ENCODE data around the gene KLF9. TPM values are rescaled to one million over a fixed set of nuclear protein-coding genes. Genes with fewer than 3 reads are reported as not detected.

Gene KLF9
- total RNA-seq, 2 donors from 2014 or later: 0.13 to 0.31 TPM

- Mint-ChIP-seq H3K9me3 (peaks cover 2% of the 10 kb centered on the region), H3K4me1 (peaks cover 22% of the 10 kb centered on the region), H3K36me3 (ENCODE audit: low read depth) (no peaks in the 10 kb centered on the region), H3K4me3 (peak overlapping the region; percentile 62), H3K27ac (peak overlapping the region; percentile 85), H3K27me3 (ENCODE audit: insufficient read depth) (peaks cover 61% of the 10 kb centered on the region)
- peak overlapping the region; percentile 73 for H3K4me3 ChIP-seq (ENCODE audit: low read length)
- H3K27ac ChIP-seq (ENCODE audit: low read depth, low read length): no peak overlapping the region
- no peak for DNase-seq
- peaks cover 3% of the 10 kb centered on the region for H3K4me1 ChIP-seq (ENCODE audit: control insufficient read depth, insufficient read depth, low read length)
- no peak for TF ChIP-seq CTCF (conservative IDR thresholded peaks at IDR 0.05)
- H3K9me3 ChIP-seq (ENCODE audit: control insufficient read depth, low read length): no peaks in the 10 kb centered on the region
- H3K9ac ChIP-seq (ENCODE audit: extremely low read depth, low read length, poor library complexity, severe bottlenecking): no peak overlapping the region
- peaks cover 68% of the 10 kb centered on the region for H3K27me3 ChIP-seq (ENCODE audit: control insufficient read depth, insufficient read depth, low read length, poor library complexity, severe bottlenecking)
- H3K36me3 ChIP-seq (ENCODE audit: control insufficient read depth, insufficient read depth, low read length): no peaks in the 10 kb centered on the region
- WGBS, 2 experiments (ENCODE audit: insufficient coverage in 1 of 2, insufficient read length in 1 of 2): 0 to 4% methylated on average over 6 to 53 of the region's 53 CpGs
Measured at GRCh38 chr9:70413464-70413798, 1.0 kb downstream of the KLF9 start.

GRCh38 chr9:70412832-70413463 lies 1.5 kb downstream of the KLF9 start:
- H3K4me1 Mint-ChIP-seq: peaks cover 22% of the 10 kb centered on the region
- Histone ChIP-seq H3K4me1 (ENCODE audit: control insufficient read depth, insufficient read depth, low read length) (peaks cover 3% of the 10 kb centered on the region), H3K27me3 (ENCODE audit: control insufficient read depth, insufficient read depth, low read length, poor library complexity, severe bottlenecking) (peaks cover 68% of the 10 kb centered on the region), H3K4me3 (ENCODE audit: low read length) (peak overlapping the region; percentile 70), H3K9me3 (ENCODE audit: control insufficient read depth, low read length) (no peaks in the 10 kb centered on the region), H3K9ac (ENCODE audit: extremely low read depth, low read length, poor library complexity, severe bottlenecking) (no peak overlapping the region), H3K27ac (ENCODE audit: low read depth, low read length) (no peak overlapping the region), H3K36me3 (ENCODE audit: control insufficient read depth, insufficient read depth, low read length) (no peaks in the 10 kb centered on the region)
- 1% methylated on average over 22 to 56 of the region's 56 CpGs for WGBS, 2 experiments (ENCODE audit: insufficient coverage in 1 of 2, insufficient read length in 1 of 2)
- H3K9me3 Mint-ChIP-seq: peaks cover 2% of the 10 kb centered on the region
- DNase-seq: peak; percentile 72
- TF ChIP-seq CTCF (conservative IDR thresholded peaks at IDR 0.05): no peak
- H3K36me3 Mint-ChIP-seq (ENCODE audit: low read depth): no peaks in the 10 kb centered on the region
- peaks cover 61% of the 10 kb centered on the region for H3K27me3 Mint-ChIP-seq (ENCODE audit: insufficient read depth)
- H3K4me3 Mint-ChIP-seq: peak overlapping the region; percentile 62
- no peak overlapping the region for H3K27ac Mint-ChIP-seq

DNA sequence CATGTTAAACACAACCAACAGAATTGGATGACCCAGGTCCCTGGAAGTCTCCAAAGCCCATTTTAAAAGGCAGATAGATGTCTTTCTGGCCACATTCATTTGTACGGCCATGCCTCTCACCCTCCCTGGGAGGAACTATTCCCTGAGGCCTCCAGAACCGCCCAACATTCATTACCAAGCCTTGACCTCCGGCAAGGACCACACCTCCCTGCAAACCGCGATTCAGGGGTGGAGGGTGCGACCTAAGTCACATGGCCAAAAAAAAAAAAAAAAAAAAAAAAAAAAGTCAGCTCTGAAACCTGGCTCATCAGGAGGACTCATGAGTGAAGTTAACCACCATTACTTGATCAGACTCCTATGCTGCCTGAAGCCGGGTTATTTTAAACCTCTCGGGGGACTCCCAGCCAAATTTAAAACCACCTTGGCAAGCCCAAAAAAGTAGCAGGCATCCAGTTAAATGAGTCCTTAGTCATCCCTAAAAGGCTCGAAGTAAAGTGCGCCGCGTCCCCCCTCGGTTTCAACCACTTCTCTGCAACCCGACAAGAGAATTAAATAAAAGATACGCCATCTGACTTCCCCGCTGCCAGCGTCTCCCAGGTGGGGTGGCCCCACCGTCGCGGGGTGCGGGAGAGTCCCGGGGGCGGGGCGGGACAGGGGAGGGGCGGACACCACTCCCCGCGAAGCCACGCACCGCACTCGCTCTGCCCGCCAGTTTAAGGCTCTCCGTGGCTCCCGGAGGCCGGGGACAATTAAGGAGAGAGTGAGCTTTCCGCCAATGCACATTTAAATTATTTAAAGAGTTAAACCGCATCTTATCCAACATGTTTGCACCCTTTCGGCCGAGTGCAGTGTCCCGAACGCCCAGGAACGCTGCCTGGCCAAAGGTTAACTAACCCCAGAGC lies 2.3 kb downstream of the KLF9 start:
- Histone ChIP-seq H3K36me3 (ENCODE audit: control insufficient read depth, insufficient read depth, low read length) (no peaks in the 10 kb centered on the region), H3K27ac (ENCODE audit: low read depth, low read length) (no peak overlapping the region), H3K4me1 (ENCODE audit: control insufficient read depth, insufficient read depth, low read length) (peaks cover 3% of the 10 kb centered on the region), H3K9me3 (ENCODE audit: control insufficient read depth, low read length) (no peaks in the 10 kb centered on the region), H3K4me3 (ENCODE audit: low read length) (peak overlapping the region; percentile 70), H3K9ac (ENCODE audit: extremely low read depth, low read length, poor library complexity, severe bottlenecking) (no peak overlapping the region), H3K27me3 (ENCODE audit: control insufficient read depth, insufficient read depth, low read length, poor library complexity, severe bottlenecking) (peaks cover 68% of the 10 kb centered on the region)
- TF ChIP-seq CTCF (conservative IDR thresholded peaks at IDR 0.05): no peak
- peak overlapping the region; percentile 62 for H3K4me3 Mint-ChIP-seq
- no peak overlapping the region for H3K27ac Mint-ChIP-seq
- peaks cover 2% of the 10 kb centered on the region for H3K9me3 Mint-ChIP-seq
- H3K36me3 Mint-ChIP-seq (ENCODE audit: low read depth): no peaks in the 10 kb centered on the region
- WGBS, 2 experiments (ENCODE audit: insufficient coverage in 1 of 2, insufficient read length in 1 of 2): 7 to 13% methylated on average over 19 to 41 of the region's 41 CpGs
- H3K27me3 Mint-ChIP-seq (ENCODE audit: insufficient read depth): peaks cover 58% of the 10 kb centered on the region
- peaks cover 22% of the 10 kb centered on the region for H3K4me1 Mint-ChIP-seq
- DNase-seq: peak; percentile 79

All from endodermal cell (in vitro differentiated cells).